HG02885 (cell line): ENCODE data around the gene PDZD2.
"Not testable (repeated sequence)": the region's sequence is repeated elsewhere in the genome, so short reads cannot be mapped to it uniquely, and the experiment has no call there.

Source experiments
- ATAC-seq: cut with Tn5 transposase; IDR thresholded peaks from one replicate; pipeline ENCODE4 v1.9.1; 2021; ENCODE audit warnings: mild to moderate bottlenecking; ENCODE audit not compliant: unreplicated experiment, poor library complexity

Gene PDZD2

DNA sequence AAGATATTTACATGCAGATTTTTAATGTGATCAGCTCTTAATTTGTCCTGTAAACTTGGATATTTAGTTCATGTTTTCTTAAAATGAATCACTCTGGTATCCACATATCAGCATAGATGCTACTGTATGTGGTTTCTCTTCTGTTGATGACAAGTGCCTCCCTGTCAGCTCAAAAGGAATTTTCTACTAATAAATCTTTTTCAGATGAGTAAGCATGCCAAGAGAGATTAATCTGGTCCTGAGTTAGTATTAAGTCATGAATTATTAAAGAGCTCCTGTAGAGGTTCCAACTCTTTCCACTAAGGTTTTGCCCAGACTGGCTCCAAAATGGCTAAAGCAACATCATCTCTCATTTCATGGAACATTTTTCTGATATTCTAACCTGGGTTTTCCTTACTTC lies 406.0 kb downstream of the PDZD2 start:
- no peak for ATAC-seq

DNA sequence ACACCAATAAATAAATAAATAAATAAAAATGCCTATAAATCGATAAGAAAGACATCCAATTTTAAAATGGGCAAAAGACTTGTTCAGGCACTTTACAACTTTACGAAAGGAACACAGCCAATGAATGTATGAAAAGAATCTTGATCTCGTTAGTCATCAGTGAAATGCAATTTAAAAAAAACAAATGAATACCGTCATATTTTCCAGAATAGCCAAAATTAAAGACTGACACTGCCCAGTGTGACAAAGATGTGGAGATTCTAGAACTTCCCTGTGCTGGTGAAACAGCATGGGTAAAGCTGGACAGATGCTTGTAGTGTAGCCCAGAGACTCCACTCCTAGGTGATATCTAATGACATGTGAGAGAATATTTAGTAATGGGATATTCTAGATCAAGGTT lies 408.1 kb downstream of the PDZD2 start:
- ATAC-seq, result no peak

DNA sequence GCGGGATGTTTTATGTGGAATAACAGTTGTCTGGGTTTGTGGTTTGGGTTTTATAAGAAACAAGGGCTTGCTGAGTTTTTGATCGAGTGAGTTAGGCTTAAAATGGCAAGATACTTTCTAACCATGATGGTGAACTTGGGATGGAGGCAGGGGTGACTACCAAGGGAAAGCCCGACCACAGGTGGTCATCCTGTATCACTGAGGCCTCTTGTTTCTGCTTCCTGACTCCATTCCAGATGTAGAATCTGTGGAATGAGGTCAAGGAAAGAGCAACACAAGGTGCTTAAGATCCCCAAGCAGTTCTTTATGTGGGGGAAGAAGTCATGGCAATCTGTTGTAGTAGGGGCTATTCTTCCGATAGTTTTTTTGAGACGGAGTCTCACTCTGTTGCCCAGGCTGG lies 412.9 kb downstream of the PDZD2 start:
- ATAC-seq, result no peak

DNA sequence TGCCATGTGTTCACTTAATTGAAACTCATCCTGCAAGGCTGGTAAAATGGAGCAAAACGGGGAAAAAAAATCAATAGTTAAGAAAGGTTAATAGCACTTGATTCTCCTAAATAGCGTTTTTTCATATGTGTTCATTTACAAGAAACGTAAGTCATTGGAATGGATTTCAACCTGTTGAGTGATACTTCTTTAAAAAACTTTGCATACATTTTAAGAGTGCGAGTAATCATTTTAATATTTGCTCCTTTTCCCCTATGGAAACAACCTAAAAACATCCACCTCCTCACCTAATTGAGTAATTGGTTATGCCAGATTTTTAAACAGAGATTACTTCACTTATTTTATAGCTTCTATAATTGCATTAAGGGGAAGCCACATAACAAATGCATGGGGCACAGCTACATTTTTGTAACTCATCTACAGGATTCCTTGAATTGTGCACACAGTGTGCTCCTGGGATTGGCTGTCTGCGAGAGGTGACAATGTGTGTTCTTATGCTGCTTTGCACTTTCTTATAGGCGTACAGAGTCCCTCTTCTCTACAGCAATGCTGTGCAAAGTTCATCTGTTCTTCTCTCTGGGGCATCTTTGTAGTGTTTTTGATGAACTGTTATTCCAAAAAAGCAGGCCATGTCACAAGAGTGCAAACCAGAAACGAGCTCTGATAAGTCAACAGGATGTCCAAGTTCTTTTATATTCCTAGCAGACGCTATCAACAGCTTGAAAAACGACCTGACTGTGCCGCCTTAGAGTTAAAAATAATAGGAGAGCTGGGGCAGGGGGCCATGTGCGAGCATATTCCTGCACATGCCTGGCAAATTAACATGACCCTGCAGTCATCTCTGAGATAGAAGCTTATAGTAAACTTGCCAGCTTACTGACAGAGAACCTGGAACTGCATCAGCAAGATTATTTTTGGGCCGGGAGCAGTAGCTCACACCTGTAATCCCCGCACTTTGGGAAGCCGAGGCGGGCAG lies 417.2 kb downstream of the PDZD2 start:
- ATAC-seq, result no peak

DNA sequence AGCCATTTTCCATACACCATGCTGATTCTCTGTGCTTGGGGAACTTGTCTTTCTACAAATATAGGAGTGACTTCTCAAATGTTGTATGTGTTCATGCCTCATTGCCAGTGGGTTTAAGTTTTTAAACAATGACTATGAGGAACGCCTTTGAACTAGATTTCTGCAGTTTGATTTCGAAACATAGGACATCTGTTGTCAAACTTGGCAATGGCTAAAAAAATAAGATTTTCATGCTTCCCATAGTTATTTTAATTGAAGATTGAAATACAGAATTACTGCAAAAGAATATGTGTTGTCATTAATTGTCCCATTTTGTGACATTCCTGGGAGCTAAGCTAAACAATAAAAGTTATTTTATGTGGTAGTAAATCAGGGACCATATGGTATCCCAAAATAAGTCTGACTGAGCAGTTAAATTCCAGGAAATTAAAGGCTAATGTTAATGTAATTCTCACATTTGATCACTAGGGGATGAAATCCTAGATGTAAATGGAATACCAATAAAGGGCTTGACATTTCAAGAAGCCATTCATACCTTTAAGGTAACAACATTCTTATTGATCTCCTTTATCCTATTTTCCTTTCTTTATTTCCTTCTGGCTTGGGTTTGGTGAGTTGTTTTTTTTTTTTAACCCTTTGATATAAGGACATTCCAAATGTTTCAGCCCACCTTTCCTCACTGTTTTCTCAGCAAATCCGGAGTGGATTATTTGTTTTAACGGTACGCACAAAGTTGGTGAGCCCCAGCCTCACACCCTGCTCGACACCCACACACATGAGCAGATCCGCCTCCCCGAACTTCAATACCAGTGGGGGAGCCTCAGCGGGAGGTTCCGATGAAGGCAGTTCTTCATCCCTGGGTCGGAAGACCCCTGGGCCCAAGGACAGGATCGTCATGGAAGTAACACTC lies 418.5 kb downstream of the PDZD2 start:
- ATAC-seq, result no peak

DNA sequence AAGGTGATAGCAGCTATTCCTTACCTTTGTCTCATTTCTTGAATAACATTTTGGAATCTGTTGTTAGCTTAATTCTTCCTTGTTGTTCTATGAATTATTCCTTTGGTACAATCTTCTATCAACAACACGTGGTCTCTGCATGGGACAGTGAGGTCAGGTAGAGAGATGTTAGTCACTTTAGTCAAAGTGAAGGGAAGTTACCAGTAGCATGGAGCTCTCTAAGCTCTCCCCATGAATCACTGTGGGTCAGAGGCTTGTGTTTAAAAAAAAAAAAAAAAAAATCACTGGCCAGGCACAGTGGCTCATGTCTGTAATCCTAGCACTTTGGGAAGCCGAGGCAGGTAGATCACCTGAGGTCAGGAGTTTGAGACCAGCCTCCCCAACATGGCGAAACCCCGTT lies 419.2 kb downstream of the PDZD2 start:
- no peak for ATAC-seq

DNA sequence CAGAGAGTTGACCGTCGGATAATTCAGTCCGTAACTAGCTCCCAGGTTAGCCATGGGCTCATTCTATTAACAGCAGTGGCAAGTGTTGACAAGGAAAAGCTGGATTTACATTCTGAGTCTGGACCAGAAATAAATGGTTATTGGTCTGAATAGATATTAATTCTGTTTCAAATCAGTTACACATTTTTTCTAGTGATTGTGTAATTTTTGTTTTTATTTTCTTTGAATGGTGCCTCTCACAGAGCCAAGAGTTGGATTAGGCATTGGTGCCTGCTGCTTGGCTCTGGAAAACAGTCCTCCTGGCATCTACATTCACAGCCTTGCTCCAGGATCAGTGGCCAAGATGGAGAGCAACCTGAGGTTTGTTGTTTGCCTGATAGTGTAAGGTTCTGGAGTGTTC lies 420.1 kb downstream of the PDZD2 start:
- ATAC-seq, result no peak

DNA sequence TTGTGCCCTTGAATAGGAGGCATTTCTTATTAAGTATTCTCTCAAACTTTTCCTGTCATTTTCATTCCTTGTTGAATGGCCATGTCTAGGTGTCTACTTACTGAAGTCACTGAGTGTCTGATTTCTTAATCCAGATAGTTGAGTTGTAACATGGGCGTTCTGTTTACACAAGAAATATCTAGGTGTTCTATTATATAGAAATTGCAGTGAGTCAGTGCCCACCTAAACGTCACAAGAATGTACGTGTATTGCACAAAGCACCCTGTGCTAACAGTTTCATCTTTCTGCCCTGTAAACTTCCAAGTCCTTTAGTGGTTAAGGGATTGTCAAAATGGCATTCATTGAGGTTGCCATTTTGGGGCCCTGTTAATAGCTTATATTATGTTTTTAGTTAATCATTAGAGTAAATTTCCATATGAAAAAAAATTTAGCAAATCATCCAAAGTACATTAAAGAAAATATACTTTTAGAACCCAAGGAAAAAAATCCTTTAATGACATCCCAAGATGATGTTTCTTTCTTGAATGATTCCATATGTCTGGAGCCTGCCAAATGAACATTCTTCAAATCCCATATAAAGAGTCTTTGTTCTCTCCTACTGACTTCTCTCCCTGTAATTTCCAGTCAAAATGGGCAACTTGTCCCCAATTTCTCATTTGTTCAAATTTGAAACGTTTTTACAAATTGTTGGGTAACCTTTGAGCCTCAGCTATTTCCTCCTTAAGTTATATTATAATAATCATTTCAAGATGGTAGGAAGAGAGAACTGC lies 421.0 kb downstream of the PDZD2 start:
- no peak for ATAC-seq

DNA sequence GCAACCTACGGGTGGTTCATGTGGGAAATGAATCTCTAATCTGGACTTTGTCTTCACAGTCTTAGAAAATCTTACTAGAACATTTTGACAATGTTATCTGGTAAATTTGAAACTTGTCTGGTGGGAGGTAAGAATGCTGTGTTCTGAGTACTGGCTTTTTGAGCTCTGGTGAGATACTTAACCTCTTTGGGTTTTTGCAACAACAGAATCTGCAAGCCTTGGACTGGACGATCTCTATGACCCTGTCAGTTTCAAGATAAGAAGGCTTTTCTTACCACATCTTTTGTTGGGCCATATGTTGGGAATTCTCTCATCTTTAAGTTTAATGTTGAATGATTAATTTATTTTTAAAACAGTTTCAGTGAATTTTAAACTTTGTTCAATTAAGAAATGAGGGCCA lies 422.3 kb downstream of the PDZD2 start:
- ATAC-seq, result no peak

DNA sequence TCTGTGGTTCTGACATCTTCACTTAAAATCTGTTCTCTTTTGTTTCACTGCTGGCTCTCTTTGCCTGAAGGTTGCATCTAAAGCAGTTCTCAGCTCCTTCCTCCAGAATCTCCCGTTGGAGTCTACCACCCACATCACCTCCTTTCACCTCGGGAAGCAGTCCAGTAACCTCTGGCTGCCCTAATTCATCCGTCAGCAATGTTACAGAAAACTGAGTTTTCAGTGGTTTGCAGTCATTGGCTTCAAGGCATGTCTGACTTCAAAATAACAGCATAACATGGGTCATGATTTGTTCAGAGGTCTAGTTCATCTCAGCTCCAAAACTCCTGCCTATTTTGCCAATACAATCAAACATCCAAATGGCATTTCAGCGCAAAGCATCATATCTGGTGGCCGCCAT lies 427.5 kb downstream of the PDZD2 start:
- no peak for ATAC-seq

DNA sequence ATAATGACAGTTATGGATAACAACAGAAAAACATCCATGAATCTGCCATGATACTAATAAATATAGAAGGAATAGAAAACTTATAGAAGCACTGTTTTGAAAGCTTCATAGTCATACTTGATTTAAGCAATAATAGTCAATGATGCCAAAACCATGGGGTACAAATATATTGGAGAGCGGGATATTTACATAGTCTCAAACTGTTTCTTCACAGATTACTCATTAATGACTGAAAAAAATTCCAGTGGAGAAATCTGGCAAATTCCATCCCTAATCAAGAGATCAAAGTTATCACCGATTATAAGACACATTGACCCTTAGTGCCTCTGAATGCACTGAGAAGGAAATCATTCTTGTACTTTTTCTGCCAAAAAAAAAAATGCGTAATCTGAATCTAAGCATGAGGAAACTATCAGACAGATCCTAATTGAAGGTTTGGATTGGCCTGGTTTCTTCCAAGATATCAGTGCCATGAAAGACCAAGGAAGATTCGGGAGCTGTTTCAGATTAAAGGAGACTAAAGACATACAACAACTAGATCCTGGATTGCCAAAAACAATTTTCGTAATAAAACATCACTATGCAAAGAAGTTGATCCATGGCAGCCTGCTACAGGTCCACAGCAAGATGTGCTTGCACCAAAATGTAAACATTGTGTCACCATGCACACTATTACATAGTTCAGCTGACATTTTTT lies 429.0 kb downstream of the PDZD2 start:
- no peak for ATAC-seq

DNA sequence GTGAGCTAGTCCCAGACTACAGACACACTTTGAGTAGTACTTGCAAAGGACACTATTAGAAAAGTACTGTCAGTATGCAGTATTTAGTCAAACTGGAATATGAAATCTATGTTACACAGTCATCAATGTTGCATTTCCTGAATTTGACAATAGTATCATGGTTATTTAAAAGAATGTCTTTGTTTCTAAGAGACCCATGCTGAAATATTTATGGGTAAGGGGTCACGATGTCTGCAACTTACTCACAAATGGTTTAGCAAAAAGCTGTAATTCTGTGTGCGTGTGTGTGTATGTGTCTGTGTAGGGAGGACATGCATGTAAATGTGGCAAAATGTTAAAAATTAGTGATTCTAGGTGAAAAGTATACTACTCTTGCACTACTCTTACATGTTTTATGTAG lies 429.6 kb downstream of the PDZD2 start:
- no peak for ATAC-seq

DNA sequence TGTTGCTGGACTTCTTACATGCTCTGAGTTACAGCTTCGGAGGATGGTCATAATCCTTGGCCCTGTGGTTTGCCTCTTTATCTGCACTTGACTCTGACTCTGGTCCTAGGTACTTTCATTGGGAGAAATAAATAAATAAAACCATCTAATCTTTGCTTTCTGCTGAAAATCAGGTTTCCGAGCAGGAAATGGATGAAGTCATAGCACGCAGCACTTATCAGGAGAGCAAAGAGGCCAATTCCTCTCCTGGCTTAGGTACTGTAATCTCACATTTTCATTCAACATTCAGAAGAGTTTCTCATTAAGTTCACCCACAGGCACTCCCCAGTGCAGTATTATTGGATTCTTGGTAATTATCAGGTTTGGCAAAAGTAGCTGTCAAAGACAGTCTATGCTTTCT lies 430.5 kb downstream of the PDZD2 start:
- no peak for ATAC-seq

DNA sequence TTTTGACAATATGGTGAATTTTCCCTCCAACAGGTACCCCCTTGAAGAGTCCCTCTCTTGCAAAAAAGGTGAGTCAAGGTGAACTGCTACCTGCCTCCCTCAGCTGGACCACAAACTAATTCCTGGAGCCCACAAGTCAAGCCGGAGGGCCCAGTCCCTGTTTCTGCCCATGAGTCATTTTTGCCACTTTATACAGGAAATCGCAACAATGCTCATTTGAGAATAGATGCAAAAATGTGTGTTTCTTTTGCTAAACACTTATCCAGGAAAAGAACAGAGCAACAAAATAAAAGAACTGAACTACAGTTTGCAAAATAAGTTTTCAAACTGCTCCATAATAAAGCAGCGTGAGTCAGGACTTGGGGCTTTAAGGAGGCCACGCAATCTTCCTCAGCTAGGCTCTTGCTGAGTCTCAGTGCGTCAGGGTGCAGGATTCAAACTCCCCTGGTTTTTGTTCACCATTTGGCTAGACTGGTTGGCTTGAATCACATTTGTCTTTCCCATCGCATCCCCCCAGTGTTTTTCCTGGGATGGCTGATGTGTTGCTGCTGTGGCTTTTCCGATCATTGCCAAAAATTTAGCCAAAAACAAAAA lies 432.5 kb downstream of the PDZD2 start:
- ATAC-seq, result no peak

DNA sequence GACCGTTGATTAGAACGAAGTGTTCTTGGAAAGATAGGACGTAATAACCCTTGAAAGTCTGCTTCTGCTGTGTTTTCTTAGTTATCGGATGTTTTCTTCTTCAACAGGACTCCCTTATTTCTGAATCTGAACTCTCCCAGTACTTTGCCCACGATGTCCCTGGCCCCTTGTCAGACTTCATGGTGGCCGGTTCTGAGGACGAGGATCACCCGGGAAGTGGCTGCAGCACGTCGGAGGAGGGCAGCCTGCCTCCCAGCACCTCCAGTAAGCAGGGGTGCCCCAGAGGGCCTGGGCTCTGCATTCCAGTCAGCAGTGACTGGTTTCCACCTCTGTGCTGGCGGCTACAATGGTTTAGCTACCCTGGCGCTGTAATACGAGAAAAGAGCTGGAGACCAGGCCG lies 433.1 kb downstream of the PDZD2 start:
- ATAC-seq, result no peak

DNA sequence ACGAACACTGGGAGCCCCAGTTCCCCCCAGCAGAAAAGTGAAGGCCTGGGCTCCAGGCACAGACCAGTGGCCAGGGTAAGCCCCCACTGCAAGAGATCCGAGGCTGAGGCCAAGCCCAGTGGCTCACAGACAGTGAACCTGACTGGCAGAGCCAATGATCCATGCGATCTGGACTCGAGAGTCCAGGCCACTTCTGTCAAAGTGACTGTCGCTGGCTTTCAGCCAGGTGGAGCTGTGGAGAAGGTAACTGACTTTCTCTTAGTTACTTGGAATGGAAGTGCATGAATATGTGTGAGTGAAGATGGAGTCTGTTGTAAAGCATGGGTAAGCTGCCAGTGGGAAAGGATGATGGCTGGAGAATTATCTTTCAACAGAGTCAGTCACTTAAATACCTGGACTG lies 435.5 kb downstream of the PDZD2 start:
- no peak for ATAC-seq

DNA sequence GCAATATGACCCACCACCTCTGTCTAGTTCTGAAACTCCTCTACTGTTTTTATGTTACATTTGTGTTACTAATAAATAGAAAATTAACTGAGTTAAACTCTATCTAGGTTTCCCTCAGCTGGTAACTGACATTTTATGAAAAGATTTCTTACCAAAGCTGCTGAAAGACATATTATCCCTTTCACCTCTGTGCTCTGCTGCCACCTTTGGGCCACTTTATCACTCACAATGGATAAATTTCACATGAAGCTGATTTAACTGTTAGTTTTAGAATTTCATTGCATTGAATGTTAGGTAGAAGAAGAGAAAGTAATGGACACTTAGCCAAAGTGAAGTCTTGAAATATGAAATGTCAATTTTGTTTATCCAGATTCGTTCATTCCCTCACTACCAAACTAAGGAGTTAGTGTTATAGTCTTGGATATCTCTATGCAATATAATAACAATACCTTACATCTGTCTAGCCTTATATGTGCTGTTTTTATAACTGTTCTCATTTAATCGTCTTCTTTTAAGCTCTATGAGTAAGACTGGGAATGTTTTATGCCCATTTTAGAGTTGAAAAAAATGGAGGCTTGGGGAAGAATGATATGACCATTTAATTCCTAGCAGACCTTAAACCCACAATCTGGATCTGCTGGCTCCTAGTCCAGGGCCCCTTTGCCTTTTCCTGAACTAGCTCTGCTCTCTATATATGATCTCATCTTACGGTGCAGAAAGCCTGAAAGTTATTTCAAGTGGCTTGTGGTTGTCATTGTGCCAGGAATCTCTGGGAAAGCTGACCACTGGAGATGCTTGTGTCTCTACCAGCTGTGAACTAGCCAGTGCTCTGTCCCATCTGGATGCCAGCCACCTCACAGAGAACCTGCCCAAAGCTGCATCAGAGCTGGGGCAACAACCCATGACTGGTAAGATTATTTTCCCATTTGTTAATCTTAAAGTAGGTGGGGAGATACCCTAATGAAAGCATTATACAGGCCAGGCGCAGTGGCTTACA lies 438.1 kb downstream of the PDZD2 start:
- ATAC-seq, result peak; percentile 60

DNA sequence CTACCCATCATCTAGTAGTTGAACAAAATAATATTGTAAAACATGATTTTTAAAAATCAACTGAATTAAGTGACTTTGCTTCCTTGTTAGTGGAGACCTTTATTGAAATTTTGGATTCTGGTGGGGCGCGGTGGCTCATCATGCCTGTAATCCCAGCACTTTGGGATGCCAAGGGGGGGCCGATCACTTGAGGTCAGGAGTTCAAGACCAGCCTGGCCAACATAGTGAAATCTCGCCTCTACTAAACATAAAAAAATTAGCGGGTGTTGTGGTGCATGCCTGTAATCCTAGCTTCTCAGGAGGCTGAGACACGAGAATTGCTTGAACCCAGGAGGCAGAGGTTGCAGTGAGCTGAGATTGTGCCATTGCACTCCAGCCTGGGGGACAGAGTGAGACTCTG lies 439.9 kb downstream of the PDZD2 start:
- not testable (repeated sequence) for ATAC-seq
